IPS-NIHi11 (cell line): ENCODE results near the gene DNAH11.
"Not testable (repeated sequence)": the region's sequence is repeated elsewhere in the genome, so short reads cannot be mapped to it uniquely, and the experiment has no call there.

Experiments used
- DNase-seq: peaks from one replicate; pipeline ENCODE4 v3.0.0; 2012; ENCODE audit warnings: mixed read lengths, low spot score

The DNAH11 gene

DNA sequence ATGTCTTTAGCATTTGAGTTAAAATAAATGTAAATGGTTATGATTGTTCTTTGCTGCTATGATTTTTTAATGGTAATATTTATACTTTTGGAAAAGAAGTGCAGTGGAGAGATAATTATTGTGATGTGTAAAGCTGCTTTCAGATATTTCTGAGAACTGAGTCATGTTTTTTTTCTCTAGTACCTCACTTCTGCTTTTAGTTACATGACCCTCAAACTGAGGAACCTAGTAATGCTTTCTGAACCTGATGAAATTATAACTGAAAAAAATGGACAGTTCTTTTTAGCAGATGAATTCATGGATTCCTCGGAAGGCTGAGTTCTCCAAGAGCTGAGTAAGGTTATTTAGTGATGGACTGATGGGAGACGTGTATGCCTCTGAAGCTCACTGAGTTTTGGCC lies 235.1 kb downstream of the DNAH11 start:
- no peak for DNase-seq

- no peak for DNase-seq
Measured at GRCh38 chr7:21778953-21779352, 236.1 kb downstream of the DNAH11 start.

GRCh38 chr7:21782996-21783395 lies 240.2 kb downstream of the DNAH11 start:
- DNase-seq: no peak

- DNase-seq: no peak
Measured at GRCh38 chr7:21784989-21785388, 242.2 kb downstream of the DNAH11 start.

GRCh38 chr7:21805791-21806190 lies 263.0 kb downstream of the DNAH11 start:
- no peak for DNase-seq

- DNase-seq: no peak
Measured at GRCh38 chr7:21806388-21806787, 263.5 kb downstream of the DNAH11 start.

GRCh38 chr7:21819048-21819447 lies 276.2 kb downstream of the DNAH11 start:
- DNase-seq: no peak

GRCh38 chr7:21828841-21829240 lies 286.0 kb downstream of the DNAH11 start:
- peak; percentile 64 for DNase-seq

DNA sequence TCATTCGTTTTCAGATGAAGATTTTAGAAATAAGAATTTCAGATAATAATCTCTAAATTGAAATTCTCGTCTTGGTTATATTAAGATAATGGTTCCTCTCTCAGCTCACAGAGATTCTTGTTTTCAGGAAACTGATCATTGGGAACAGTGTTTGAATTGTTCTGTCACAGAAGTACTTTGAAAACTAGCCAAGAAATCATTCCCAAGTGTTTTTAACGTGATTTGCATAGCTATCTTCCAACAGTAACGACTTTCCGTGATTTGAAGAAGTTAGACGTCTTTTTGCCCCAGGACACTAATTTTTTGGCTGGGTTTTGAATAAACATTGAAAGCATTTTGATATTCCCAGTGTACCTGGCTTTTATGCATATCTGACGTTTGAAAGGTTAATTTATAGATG lies 286.9 kb downstream of the DNAH11 start:
- no peak for DNase-seq

- DNase-seq: no peak
Measured at GRCh38 chr7:21844742-21845141, 301.9 kb downstream of the DNAH11 start.

DNA sequence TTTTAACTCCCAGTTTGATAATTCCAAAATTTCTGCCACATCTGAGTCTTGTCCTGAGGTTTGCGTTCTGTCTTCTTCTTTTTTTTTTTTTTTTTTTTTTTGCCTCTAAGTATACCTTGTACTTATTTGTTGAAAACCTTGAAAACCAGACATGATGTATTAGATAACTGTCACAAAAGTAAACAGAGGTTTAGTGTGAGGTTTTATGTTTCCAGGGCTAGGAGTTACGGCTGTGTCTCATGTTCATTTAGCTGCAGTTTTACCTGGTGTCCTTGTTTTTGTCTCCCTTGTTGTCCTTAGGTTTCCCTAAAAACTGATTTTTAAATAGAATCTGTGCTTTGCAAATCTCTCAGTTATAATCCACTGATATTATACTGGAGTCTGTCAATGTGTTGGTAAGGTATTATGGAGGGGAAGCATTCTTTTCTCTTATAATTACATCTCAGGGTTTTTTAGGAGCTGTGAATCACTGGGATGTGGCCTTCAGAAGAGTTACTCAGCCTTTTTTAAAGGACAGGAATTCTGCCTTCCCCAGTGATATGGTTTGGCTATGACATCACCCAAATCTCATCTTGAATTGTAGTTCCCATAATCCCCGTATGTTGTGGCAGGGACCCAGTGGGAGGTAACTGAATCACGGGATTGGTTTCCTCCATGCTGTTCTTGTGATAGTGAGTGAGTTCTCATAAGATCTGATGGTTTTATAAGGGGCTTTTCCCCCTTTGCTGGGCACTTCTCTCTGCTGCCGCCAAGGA lies 307.9 kb downstream of the DNAH11 start:
- DNase-seq: no peak

GRCh38 chr7:21851559-21851967 lies 308.7 kb downstream of the DNAH11 start:
- no peak for DNase-seq

DNA sequence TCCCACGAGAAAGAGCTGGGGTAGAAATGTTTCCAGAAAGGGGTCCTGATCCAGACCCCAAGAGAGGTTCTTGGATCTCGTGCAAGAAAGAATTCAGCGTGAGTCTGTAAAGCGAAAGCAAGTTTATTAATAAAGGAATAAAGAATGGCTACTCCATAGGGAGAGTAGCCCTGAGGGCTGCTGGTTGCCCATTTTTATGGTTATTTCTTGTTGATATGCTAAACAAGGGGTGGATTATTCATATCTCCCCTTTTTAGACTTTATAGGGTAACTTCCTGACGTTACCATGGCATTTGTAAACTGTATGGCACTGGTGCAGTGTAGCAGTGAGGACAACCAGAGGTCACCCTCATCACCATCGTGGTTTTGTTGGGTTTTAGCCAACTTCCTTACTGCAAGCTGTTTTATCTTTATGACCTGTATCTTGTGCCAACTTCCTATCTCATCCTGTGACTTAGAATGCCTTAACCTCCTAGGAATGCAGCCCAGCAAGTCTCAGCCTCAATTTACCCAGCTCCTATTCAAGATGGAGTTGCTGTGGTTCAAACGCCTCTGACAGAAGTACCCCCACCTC lies 322.9 kb downstream of the DNAH11 start:
- not testable (repeated sequence) for DNase-seq

DNA sequence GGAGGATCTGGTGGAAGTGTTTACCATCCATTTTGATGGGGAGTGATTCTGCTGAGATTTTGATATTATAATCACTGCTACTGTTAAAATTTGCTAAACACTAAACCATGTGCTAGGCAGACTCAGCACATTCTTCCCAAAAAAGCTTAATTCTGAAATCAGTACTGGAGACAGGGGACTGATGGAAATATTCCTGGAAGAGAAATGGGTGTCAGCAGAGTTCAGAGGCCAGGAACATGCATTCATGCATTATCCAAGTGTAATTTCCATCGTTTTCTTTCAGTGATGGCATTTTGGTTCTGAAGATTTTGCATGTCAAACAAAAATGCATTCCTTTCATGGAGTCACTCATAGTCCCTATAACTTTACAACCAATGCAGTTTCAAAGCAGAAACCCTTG lies 323.9 kb downstream of the DNAH11 start:
- DNase-seq: no peak

GRCh38 chr7:21867226-21867625 lies 324.4 kb downstream of the DNAH11 start:
- no peak for DNase-seq

- DNase-seq: no peak
Measured at GRCh38 chr7:21867816-21868575, 325.2 kb downstream of the DNAH11 start.

DNA sequence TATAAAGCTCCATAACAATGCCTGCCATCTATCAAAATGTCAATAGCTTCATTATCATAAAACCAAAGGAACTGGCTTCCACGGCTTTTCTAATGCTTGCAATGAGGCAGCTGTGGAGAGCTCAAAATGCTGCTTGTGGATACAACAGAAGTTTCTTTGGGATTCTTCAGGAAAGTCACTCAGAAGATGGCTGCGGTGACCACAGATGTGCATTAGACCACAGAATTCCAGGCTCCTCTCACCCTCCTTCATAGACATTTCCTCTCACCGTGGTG lies 325.7 kb downstream of the DNAH11 start:
- DNase-seq: no peak

DNA sequence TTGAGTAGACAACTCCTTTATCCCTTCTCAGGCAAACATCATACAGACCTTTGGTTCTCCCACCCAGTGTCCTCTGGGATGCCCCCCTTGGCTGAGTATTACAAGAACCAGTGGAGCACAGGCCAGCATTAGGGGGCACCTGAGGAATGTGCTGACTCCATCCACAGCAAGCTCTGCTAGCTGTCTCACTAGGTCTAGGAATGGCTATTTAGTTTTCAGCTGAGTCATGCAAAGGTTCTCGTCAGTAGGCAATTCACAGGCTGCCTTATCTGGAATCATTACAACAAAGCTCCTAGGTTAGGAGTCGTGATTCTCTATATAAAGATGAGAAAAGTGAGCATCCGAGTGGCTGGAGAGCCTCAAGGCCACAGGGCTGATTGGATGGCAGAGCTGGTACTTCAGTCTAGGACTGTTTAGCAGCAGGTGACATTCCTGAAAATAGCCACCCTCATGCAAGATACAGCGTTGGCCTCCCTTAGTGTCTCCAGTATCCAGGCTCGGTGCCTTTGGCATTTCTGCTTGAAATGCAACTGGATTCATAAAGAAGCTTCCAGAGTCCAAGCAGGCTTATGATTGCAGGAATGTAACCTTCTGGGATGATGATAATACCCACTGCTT lies 327.1 kb downstream of the DNAH11 start:
- DNase-seq: no peak

- no peak for DNase-seq
Measured at GRCh38 chr7:21883069-21883468, 340.2 kb downstream of the DNAH11 start.

DNA sequence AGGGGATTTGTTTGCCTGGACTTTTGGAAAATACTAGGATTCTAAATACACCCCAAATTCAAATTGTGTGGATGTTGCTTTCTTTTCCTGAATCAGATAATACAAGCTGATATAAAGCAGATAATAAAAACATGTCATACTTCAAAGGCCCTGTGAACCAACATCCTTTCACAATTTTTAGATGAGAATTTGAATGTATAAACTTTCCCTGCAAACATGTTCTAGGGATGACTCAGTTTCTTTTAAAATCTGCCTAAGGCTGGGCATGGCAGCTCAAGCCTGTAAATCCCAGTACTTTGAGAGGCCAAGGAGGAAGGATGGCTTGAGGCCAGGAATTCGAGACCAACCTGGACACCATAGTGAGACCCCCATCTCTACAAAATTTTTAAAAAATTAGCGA lies 340.7 kb downstream of the DNAH11 start:
- not testable (repeated sequence) for DNase-seq

GRCh38 chr7:21884496-21884895 lies 341.7 kb downstream of the DNAH11 start:
- DNase-seq: no peak

- no peak for DNase-seq
Measured at GRCh38 chr7:21886396-21886795, 343.6 kb downstream of the DNAH11 start.

DNA sequence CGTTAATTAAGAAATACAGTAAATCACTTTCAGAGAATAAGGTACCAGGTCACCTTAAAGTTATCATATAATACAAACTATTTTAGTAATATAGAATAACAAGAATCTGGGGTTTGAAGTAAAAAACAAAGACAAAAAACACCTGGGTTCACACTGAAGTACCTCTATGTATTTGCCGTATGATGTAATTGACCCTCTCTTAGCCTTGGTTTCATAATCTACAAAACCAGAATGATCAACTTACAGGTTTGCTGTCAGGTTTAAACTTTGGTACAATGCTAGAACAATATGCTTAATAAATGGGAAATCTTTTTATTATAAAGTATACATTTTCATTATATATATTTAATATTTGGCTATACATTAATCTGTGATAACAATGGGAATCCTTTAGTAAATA lies 344.5 kb downstream of the DNAH11 start:
- DNase-seq: no peak
